ENCODE measurements around the gene PCDHB4. TPM values are rescaled to one million over a fixed set of nuclear protein-coding genes. Genes with fewer than 3 reads are reported as not detected.
"Not testable (repeated sequence)": the region's sequence is repeated elsewhere in the genome, so short reads cannot be mapped to it uniquely, and the experiment has no call there.

Gene PCDHB4
- total RNA-seq = 1.6 TPM

DNA sequence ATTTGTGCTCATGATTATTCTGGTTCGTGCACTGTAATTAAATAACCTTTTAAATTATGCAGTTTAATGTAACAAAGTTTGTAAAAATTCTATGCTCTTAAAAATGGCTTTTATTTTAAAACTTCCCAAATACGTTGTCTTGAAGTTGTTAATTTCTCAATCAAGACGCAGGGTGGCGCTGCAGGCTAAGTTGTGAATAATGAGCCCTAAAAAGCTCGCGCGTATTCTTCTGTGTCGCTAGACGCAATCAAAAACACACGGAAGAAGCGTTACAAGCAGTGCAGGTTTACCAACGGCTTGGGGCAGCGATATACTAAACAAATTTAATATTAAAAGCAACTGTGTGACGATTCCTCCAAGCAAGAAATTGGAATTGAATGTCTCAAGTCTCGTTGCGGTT lies at the start of gene PCDHB4:
Gene PCDHB4 (plus strand): TSS at position 256 of the 400 bp plus-strand sequence. CDS start 181 bp downstream, outside the sequence.
- no peak for DNase-seq

DNA sequence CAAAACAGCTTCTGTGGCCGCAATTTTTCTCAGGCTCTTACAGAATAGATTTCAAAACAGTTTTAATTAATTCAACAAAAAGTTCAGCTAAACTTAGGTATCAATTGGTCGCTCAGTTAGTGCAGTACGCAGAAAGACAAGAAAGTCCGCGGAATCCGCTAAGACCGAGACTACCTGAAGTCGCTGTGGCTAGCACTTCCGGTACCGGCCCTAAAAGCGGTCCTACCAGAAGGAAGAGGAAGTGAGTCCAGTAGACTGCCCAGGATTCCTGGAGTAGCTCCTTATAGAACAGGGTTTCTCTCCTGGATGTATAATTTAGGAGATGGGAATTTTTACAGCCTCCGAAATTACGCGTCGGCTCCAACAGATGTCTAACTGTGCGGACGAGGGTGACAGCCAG lies 43.8 kb upstream of the PCDHB4 start:
- no peak for DNase-seq

DNA sequence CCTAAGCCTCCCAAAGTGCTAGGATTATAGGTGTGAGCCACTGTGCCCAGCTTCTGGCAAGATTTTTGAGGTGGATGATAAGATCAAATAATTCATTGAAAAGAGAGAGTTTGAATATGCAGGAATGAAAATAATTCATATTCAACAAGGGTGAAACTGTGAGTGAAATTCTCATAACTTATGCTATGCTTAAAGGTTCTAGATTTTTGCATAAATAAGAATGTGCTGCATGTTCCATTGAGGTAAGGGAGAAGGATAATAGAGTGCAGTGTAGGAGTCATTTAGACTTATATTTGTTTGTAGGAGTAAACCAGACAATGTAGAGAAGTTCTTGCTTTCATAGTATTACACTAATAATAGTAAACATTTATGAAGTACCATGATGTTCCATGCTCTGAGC lies 39.4 kb upstream of the PCDHB4 start:
- no peak for DNase-seq

DNA sequence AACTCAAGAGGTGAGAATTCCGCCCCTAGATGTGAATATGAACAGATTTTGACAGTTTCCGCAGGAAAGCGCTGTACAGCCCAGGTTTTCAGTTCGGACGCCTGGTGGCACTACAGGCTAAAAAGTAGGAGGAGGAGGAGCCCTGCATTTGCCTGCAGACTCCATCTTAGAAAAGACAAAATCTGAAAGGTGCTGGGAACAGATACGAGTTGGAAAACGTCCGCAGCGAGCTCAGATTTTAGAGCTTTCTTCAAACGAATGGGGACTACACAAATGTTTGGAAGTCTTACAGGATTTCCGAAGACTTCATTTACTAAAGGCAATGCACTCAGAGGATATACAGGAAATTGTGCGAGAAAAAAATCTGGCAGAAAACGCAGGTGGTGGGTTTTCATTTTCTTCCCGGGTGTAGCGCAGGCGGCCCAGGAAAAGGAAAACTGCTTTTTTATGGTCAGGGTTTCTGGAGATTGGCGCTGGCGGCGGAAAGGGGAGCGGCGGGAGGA lies 37.1 kb upstream of the PCDHB4 start:
- DNase-seq = no peak

DNA sequence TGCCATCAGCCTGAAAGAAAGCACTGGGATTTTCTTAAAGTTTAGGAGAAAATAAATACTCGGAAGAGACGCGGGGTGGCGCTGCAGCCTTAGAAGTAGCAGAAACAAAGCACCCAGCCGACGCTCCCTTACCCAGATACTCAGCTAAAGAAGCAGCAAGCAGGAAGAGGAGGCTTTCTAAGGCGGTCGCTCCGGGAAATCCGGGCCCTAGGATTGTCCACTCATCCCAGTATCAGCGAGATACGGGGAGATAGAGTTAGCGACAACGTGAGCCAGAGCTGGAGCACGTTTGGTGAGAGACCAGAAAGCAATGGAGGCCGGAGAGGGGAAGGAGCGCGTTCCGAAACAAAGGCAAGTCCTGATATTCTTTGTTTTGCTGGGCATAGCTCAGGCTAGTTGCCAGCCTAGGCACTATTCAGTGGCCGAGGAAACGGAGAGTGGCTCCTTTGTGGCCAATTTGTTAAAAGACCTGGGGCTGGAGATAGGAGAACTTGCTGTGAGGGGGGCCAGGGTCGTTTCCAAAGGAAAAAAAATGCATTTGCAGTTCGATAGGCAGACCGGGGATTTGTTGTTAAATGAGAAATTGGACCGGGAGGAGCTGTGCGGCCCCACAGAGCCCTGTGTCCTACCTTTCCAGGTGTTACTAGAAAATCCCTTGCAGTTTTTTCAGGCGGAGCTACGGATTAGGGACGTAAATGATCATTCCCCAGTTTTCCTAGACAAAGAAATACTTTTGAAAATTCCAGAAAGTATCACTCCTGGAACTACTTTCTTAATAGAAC lies 26.9 kb upstream of the PCDHB4 start, which contains the start of gene PCDHB2:
Gene PCDHB2 (plus strand): TSS at position 135 of the 782 bp plus-strand sequence. CDS start 176 bp downstream, at position 311.
- no peak for DNase-seq

DNA sequence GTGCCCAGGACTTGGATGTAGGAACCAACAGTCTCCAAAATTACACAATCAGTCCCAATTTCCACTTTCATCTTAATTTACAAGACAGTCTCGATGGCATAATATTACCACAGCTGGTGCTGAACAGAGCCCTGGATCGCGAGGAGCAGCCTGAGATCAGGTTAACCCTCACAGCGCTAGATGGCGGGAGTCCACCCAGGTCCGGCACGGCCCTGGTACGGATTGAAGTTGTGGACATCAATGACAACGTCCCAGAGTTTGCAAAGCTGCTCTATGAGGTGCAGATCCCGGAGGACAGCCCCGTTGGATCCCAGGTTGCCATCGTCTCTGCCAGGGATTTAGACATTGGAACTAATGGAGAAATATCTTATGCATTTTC lies 26.4 kb upstream of the PCDHB4 start:
- no peak for DNase-seq

DNA sequence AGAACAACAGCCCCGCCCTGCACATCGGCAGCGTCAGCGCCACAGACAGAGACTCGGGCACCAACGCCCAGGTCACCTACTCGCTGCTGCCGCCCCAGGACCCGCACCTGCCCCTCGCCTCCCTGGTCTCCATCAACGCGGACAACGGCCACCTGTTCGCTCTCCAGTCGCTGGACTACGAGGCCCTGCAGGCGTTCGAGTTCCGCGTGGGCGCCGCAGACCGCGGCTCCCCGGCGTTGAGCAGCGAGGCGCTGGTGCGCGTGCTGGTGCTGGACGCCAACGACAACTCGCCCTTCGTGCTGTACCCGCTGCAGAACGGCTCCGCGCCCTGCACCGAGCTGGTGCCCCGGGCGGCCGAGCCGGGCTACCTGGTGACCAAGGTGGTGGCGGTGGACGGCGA lies 25.4 kb upstream of the PCDHB4 start:
- DNase-seq = not testable (repeated sequence)

DNA sequence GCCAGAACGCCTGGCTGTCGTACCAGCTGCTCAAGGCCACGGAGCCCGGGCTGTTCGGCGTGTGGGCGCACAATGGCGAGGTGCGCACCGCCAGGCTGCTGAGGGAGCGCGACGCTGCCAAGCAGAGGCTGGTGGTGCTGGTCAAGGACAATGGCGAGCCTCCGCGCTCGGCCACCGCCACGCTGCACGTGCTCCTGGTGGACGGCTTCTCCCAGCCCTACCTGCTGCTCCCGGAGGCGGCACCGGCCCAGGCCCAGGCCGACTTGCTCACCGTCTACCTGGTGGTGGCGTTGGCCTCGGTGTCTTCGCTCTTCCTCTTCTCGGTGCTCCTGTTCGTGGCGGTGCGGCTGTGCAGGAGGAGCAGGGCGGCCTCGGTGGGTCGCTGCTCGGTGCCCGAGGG lies 25.0 kb upstream of the PCDHB4 start:
- not testable (repeated sequence) for DNase-seq

DNA sequence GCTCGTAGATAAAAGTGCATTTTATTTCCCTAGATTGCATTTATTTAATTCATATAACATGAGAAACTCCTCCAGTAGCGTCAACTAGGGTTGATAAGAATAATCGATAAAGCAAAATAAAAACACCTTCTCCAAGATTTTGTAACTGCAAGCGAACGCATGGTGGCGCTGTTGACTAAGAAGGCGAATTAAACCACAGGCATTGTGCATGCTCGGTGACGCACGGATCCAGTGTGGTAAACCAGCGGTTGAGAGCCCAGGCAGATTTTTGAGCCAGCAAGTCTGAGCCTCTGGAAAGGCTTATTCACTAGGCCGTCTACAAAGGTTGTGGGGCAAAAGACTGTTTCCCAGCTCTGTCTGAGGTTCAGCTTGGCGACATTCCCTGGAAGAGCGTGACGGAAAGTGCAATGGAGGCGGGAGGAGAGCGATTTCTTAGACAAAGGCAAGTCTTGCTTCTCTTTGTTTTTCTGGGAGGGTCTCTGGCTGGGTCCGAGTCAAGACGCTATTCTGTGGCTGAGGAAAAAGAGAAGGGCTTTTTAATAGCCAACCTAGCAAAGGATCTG lies 21.3 kb upstream of the PCDHB4 start, which contains the start of gene PCDHB3:
Gene PCDHB3 (plus strand): TSS at position 231 of the 563 bp plus-strand sequence. CDS start 177 bp downstream, at position 408.
- no peak for DNase-seq

DNA sequence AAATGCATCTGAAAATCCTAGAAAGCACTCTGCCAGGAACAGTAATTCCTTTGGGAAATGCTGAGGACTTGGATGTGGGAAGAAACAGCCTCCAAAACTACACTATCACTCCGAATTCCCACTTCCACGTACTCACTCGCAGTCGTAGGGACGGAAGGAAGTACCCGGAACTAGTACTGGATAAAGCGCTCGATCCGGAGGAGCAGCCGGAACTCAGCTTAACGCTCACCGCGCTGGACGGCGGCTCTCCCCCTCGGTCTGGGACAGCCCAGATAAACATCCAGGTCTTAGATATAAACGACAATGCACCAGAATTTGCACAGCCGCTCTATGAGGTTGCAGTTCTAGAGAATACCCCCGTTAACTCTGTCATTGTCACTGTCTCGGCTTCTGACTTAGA lies 20.6 kb upstream of the PCDHB4 start:
- no peak for DNase-seq

DNA sequence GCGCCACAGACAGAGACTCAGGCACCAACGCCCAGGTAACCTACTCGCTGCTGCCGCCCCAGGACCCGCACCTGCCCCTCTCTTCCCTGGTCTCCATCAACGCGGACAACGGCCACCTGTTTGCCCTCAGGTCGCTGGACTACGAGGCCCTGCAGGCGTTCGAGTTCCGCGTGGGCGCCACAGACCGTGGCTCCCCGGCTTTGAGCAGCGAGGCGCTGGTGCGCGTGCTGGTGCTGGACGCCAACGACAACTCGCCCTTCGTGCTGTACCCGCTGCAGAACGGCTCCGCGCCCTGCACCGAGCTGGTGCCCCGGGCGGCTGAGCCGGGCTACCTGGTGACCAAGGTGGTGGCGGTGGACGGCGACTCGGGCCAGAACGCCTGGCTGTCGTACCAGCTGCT lies 19.5 kb upstream of the PCDHB4 start:
- DNase-seq = not testable (repeated sequence)

DNA sequence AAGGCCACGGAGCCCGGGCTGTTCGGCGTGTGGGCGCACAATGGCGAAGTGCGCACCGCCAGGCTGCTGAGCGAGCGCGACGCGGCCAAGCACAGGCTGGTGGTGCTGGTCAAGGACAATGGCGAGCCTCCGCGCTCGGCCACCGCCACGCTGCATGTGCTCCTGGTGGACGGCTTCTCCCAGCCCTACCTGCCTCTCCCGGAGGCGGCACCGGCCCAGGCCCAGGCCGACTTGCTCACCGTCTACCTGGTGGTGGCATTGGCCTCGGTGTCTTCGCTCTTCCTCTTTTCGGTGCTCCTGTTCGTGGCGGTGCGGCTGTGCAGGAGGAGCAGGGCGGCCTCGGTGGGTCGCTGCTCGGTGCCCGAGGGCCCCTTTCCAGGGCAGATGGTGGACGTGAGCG lies 19.1 kb upstream of the PCDHB4 start:
- DNase-seq = not testable (repeated sequence)

DNA sequence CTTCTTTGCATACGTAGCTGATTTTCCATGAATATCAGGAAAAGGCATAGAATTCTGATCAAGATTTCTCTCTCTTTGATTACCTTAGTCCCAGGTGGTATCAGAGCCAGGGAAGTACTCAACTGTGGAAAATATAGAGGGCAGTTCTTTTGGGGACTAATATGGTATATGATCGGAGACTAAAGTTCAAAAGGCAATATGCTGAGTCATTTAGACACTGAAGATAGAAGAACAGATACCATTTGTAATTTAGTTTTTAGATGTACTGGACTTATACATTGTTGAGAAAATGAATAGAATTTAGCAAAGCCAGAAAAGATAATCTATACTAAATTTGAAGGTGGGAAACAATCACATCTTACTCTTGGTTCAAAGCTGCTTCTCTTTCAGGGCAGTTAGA lies 16.3 kb upstream of the PCDHB4 start:
- no peak for DNase-seq

DNA sequence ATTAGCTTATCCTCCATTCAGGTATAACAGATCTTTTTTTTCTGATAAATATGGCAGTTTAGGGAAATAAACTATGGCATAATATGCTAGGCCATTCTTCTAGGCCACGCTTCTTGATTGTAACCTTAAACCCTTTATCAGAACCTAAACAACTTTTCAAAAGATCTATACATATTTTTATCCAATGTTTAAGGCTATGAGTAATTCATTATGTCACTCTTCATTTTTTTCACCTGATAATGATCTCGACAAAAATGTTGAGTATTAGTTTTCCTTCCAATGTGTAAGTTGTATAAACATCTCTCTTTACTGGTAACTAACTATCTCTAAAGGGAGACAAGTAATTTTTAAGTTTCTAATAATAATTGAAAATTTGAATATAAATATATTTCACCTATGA lies 2.4 kb upstream of the PCDHB4 start:
- DNase-seq = no peak

DNA sequence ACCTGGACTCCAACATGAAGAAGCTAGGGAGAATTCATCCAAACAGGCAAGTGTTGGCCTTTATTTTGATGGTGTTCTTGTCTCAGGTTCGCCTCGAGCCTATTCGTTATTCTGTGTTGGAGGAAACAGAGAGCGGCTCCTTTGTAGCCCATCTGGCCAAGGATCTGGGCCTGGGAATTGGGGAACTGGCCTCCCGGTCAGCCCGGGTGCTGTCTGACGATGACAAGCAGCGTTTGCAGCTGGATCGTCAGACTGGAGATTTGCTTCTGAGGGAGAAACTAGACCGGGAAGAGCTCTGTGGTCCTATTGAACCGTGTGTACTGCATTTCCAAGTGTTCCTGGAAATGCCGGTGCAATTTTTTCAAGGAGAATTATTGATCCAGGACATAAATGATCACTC lies 367 bp downstream of the PCDHB4 start:
- no peak for DNase-seq

DNA sequence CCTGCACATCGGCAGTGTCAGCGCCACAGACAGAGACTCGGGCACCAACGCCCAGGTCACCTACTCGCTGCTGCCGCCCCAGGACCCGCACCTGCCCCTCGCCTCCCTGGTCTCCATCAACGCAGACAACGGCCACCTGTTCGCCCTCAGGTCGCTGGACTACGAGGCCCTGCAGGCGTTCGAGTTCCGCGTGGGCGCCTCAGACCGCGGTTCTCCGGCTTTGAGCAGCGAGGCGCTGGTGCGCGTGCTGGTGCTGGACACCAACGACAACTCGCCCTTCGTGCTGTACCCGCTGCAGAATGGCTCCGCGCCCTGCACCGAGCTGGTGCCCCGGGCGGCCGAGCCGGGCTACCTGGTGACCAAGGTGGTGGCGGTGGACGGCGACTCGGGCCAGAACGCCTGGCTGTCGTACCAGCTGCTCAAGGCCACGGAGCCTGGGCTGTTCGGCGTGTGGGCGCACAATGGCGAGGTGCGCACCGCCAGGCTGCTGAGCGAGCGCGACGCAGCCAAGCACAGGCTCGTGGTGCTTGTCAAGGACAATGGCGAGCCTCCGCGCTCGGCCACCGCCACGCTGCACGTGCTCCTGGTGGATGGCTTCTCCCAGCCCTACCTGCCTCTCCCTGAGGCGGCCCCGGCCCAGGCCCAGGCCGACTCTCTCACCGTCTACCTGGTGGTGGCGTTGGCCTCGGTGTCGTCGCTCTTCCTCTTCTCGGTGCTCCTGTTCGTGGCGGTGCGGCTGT lies 1.9 kb downstream of the PCDHB4 start:
- DNase-seq = not testable (repeated sequence)

DNA sequence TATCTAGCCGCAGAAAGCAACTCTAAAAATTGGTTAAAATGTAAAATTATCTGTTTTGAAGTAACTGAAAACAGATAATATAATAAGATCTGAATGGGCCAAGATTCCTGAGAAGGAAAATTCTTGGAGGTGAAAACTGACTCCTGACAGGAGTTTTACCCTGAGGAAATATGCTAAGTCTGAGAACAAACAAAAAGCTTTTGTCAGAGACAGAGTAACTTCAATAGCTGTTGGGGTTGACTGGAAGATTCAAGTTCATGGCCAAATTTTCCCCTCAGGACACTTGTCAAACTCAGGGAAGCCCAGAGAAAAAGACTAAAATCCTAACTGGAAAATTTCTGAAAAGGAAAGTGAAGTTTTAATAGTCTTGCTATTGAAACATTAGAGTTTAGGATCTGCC lies 5.7 kb downstream of the PCDHB4 start:
- DNase-seq = no peak

DNA sequence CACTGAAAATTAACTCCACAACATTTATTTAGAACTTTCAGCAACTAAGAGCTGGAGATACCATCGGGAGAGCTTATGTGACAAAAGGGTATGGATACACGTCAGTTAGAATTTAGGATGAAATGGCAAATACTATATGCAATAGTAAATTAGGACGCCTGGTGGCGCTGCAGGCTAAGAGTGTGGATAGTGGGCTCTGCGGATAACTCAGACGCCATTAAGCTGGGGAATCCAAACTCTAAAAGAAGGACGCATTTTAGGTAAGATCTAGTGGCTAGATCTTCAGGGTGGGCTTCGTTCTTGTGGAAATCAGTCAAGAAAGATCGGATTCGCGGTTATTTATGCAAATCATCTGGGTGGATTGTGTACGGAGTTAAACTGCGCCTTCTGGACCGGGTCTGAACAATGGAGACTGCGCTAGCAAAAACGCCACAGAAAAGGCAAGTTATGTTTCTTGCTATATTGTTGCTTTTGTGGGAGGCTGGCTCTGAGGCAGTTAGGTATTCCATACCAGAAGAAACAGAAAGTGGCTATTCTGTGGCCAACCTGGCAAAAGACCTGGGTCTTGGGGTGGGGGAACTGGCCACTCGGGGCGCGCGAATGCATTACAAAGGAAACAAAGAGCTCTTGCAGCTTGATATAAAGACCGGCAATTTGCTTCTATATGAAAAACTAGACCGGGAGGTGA lies 13.6 kb downstream of the PCDHB4 start, which contains the start of gene PCDHB5:
Gene PCDHB5 (plus strand): TSS at position 177 of the 688 bp plus-strand sequence. CDS start 229 bp downstream, at position 406.
- no peak for DNase-seq

DNA sequence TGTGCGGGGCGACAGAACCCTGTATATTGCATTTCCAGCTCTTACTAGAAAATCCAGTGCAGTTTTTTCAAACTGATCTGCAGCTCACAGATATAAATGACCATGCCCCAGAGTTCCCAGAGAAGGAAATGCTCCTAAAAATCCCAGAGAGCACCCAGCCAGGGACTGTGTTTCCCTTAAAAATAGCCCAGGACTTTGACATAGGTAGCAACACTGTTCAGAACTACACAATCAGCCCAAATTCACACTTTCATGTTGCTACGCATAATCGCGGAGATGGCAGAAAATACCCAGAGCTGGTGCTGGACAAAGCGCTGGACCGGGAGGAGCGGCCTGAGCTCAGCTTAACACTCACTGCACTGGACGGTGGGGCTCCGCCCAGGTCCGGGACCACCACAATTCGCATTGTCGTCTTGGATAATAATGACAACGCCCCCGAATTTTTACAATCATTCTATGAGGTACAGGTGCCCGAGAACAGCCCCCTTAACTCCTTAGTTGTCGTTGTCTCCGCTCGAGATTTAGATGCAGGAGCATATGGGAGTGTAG lies 14.2 kb downstream of the PCDHB4 start:
- no peak for DNase-seq

DNA sequence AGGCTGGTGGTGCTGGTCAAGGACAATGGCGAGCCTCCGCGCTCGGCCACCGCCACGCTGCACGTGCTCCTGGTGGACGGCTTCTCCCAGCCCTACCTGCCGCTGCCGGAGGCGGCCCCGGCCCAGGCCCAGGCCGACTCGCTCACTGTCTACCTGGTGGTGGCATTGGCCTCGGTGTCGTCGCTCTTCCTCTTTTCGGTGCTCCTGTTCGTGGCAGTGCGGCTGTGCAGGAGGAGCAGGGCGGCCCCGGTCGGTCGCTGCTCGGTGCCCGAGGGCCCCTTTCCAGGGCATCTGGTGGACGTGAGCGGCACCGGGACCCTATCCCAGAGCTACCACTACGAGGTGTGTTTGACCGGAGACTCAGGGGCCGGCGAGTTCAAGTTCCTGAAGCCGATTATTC lies 15.7 kb downstream of the PCDHB4 start:
- not testable (repeated sequence) for DNase-seq

DNA sequence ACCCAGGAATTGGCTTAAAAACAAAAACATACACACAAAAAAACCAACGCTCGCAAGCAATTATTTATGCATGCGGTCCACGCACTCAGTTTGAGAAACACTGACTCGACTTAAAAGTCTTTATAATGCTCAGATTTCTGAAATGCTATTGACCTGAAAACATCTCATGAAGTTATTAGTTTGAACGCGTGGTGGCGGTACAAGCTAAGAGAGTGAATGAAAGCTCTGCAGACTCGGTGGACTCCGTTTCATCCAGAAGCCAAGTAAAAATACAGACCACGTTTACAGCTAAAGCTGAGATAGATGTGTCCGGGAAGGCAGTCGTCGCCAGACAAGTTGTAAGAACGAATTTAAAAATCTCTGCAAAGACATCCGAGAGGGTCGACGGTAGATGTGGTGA lies 28.2 kb downstream of the PCDHB4 start, which contains the start of gene PCDHB6:
Gene PCDHB6 (plus strand): TSS at position 246 of the 400 bp plus-strand sequence. CDS start 201 bp downstream, outside the sequence.
- DNase-seq = no peak

Measured in skin of body (tissue), 2 donors.